Measurements from ENCODE around the gene EIF5AL1.
A peak's percentile ranks its signal among the peaks of the same experiment; 100 is the strongest.

The EIF5AL1 gene

DNA sequence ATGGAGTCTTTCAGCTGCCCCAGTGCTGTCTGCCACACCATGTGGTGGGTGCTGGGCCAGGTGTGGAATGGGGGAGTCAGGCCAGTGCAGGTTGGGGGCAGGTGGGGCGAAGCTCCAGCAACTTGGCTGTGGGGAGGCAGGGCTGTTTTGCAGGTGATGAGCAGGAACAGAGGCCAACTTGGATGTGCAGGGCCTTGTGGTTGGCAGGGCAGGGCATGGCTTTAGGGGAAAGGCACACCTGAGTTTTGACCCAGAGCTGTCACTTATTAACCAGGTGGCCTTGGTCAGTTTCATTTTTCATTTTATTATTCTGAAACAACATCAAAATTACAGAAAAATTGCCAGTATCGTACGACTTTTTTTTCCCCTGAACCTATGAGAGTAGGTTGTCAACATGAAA lies 48.9 kb downstream of the EIF5AL1 start:
- DNase-seq = no peak

DNA sequence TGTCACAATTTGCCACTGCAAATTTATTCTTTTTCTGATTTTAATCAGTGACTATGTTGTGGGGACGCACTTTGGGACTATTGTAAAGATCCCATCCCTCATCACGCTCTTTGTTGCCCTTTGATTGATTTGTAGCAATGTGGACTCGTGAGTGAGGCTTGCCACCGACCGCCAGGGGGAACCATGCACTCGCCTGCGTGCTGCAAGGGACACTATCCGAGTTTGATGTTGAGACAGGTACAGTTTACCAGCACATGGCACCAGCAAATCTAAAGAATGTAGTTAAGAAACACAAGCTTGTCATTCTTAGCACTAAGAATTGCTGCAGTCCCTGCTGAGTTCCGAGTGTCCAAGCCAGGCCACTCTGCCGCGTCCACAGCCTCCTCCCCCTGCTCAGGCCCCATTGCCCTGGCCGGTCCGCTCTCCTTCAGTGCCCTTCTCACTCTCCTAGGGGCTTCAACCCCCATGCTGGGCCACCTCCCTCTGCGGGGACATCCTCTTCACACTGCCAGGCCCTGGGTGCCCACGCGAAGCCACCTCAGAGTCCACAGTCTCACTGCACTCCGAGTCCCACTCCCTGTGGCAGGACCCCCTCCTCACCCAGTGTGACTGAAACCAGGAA lies 49.9 kb downstream of the EIF5AL1 start:
- DNase-seq = peak; percentile 78

DNA sequence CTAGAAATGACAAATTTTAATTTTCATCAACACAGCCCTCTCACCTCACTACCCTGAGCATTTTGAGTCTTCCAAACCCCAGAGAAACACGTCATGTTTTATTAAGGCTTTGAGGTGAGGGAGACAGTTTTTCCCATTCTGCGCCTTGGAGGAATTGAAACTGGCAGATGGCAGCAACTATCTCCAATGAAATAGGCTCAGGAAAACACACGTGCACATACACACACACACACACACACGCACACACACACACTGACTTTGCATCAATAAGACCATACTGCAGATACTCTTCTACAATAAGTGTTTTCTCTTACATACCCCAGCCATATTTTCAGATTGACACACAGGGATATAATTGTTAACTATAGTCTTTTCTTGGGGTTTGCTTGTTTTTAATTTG lies 51.1 kb downstream of the EIF5AL1 start:
- no peak for DNase-seq

Data from activated CD4-positive, alpha-beta T cell treated with anti-CD3 and anti-CD28 coated beads for 48 hours (primary cell).